Ishikawa (cell line): ENCODE measurements around the gene CD247.

Source experiments
- CEBPB ChIP-seq: IDR thresholded peaks from 2 replicates; pipeline ENCODE4 v1.6.1; 2012
- CREB1 ChIP-seq: IDR thresholded peaks from 2 replicates; pipeline ENCODE4 v1.6.1; 2012; ENCODE audit warnings: low read depth
- EGR1 ChIP-seq: IDR thresholded peaks from 2 replicates; pipeline ENCODE4 v1.6.1; 2012
- EP300 ChIP-seq: IDR thresholded peaks from 2 replicates; pipeline ENCODE4 v1.6.1; 2012; ENCODE audit warnings: borderline replicate concordance
- FOXM1 ChIP-seq: IDR thresholded peaks from 2 replicates; pipeline ENCODE4 v1.6.1; 2012; ENCODE audit warnings: low read depth, borderline replicate concordance
- MAX ChIP-seq: IDR thresholded peaks from 2 replicates; pipeline ENCODE4 v1.6.1; 2012
- NFIC ChIP-seq: IDR thresholded peaks from 2 replicates; pipeline ENCODE4 v1.6.1; 2012
- RAD21 ChIP-seq: IDR thresholded peaks from 2 replicates; pipeline ENCODE4 v1.6.1; 2012; ENCODE audit warnings: low read depth
- REST ChIP-seq: IDR thresholded peaks from 2 replicates; pipeline ENCODE4 v1.6.1; 2012; ENCODE audit warnings: low read depth, mild to moderate bottlenecking
- TAF1 ChIP-seq: IDR thresholded peaks from 2 replicates; pipeline ENCODE4 v1.6.1; 2012; ENCODE audit warnings: low read depth, mild to moderate bottlenecking
- TCF12 ChIP-seq: IDR thresholded peaks from 2 replicates; pipeline ENCODE4 v1.6.1; 2012; ENCODE audit warnings: low read depth
- TEAD4 ChIP-seq: IDR thresholded peaks from 2 replicates; pipeline ENCODE4 v1.6.1; 2012
- USF1 ChIP-seq: IDR thresholded peaks from 2 replicates; pipeline ENCODE4 v1.6.1; 2012
- YY1 ChIP-seq: IDR thresholded peaks from 2 replicates; pipeline ENCODE4 v1.6.1; 2012; ENCODE audit warnings: low read depth
- ZBTB7A ChIP-seq: IDR thresholded peaks from 2 replicates; pipeline ENCODE4 v1.6.1; 2012; ENCODE audit warnings: low read depth

CD247 gene

GRCh38 chr1:167548059-167548932 is 30.0 kb upstream of the CD247 start:
- no peak for TF ChIP-seq USF1
- TF ChIP-seq NFIC: no peak

- TF ChIP-seq EP300: no peak
- no peak for TF ChIP-seq FOXM1
- no peak for TF ChIP-seq EGR1
- no peak for TF ChIP-seq TCF12
- TF ChIP-seq USF1: no peak
- TF ChIP-seq RAD21: no peak
- no peak for TF ChIP-seq TEAD4
- TF ChIP-seq MAX: no peak
- TF ChIP-seq ZBTB7A: no peak
- TF ChIP-seq YY1: no peak
- TF ChIP-seq REST: no peak
- TF ChIP-seq CEBPB: no peak
- TF ChIP-seq NFIC: no peak
- TF ChIP-seq CREB1: no peak
- TF ChIP-seq TAF1: no peak
Measured at GRCh38 chr1:167546935-167547334, 28.6 kb upstream of the CD247 start.

GRCh38 chr1:167545349-167545748 is 27.0 kb upstream of the CD247 start:
- TF ChIP-seq TAF1: no peak
- no peak for TF ChIP-seq USF1
- TF ChIP-seq CREB1: no peak
- TF ChIP-seq CEBPB: no peak
- TF ChIP-seq RAD21: no peak
- TF ChIP-seq FOXM1: no peak
- no peak for TF ChIP-seq EP300
- no peak for TF ChIP-seq NFIC
- no peak for TF ChIP-seq MAX
- no peak for TF ChIP-seq ZBTB7A
- no peak for TF ChIP-seq TCF12

GRCh38 chr1:167544447-167545093 is 26.2 kb upstream of the CD247 start:
- TF ChIP-seq CEBPB (peak; percentile 91), RAD21 (no peak)

- TF ChIP-seq TCF12 (no peak), ZBTB7A (no peak), REST (no peak), CEBPB (no peak), TAF1 (no peak), EP300 (no peak), USF1 (no peak), NFIC (no peak), MAX (no peak), RAD21 (no peak), YY1 (no peak), TEAD4 (no peak), FOXM1 (no peak), EGR1 (no peak), CREB1 (no peak)
Measured at GRCh38 chr1:167543199-167543990, 25.1 kb upstream of the CD247 start.
